HepG2 (cell line): ENCODE results near the gene DOCK4. TPM values are rescaled to one million over a fixed set of nuclear protein-coding genes. Genes with fewer than 3 reads are reported as not detected.

Experiments used
- CEBPZ ChIP-seq: IDR thresholded peaks from 2 replicates; pipeline ENCODE4 v1.6.1; 2012; ENCODE audit warnings: low read length, improper control_type of control experiment
- FUBP1 ChIP-seq: sonication (generic); formaldehyde crosslinking; IDR thresholded peaks from 2 replicates; pipeline ENCODE4 v1.5.1; 2020; ENCODE audit warnings: missing genetic modification reagents, mild to moderate bottlenecking, borderline replicate concordance
- GPBP1L1 ChIP-seq: sonication (generic); formaldehyde crosslinking; IDR thresholded peaks from 2 replicates; pipeline ENCODE4 v1.5.0; 2020; ENCODE audit warnings: mild to moderate bottlenecking, missing genetic modification reagents
- PATZ1 ChIP-seq: sonication (generic); formaldehyde crosslinking; IDR thresholded peaks from 2 replicates; pipeline ENCODE4 v1.4.0; 2020; ENCODE audit warnings: missing genetic modification reagents
- SIN3B ChIP-seq: fragments of 150-350 bp; IDR thresholded peaks from 2 replicates; pipeline ENCODE4 v1.6.1; 2014; ENCODE audit warnings: low read length
- ZNF143 ChIP-seq: sonication (generic); formaldehyde crosslinking; IDR thresholded peaks from 2 replicates; pipeline ENCODE4 v1.4.0; 2020; ENCODE audit warnings: missing genetic modification reagents
- ZNF773 ChIP-seq: sonication (generic); formaldehyde crosslinking; IDR thresholded peaks from 2 replicates; pipeline ENCODE4 v1.4.0; 2020; ENCODE audit warnings: missing genetic modification reagents, borderline replicate concordance
- polyA plus RNA-seq, 8 experiments: library from polyadenylated mRNA; depleted of rRNA in 3 of 8; stranded (reverse) in 7 of 8; unstranded in 1 of 8; fragments of >200 nt; fragmentation: Illumina TruSeq in 4 of 8; extraction: Trizol in 4 of 8; gene quantifications; 2 replicates each; pipeline versions ENCODE4 v1.2.1 to v1.2.3, GENCODE V29; 2011 to 2016; ENCODE audit warnings: low read depth in 4 of 8, missing spikeins in 1 of 8, mixed read lengths in 1 of 8; ENCODE audit not compliant: insufficient read depth in 1 of 8
- total RNA-seq, 5 experiments: library from RNA; depleted of rRNA; stranded (reverse); fragments of >200 nt; fragmentation: Illumina TruSeq; extraction: Trizol; gene quantifications; 2 replicates each; pipeline ENCODE4 v1.2.3, GENCODE V29; 2016; ENCODE audit warnings: low read depth in 1 of 5

The DOCK4 gene
- total and polyA plus RNA-seq, 2 of the 13 experiments (the other 11 are each of a cell fraction or from before 2014, with no cell fraction given) = 13.5 to 17.4 TPM

- TF ChIP-seq GPBP1L1 (CRISPR knock-in tag) = no peak
- no peak for TF ChIP-seq CEBPZ
- no peak for TF ChIP-seq ZNF773 (CRISPR knock-in tag)
- no peak for TF ChIP-seq PATZ1 (CRISPR knock-in tag)
- no peak for TF ChIP-seq ZNF143 (CRISPR knock-in tag)
- no peak for TF ChIP-seq SIN3B
- TF ChIP-seq FUBP1 = no peak
Measured at GRCh38 chr7:112138325-112138852, 67.8 kb downstream of the DOCK4 start (continued).
